NCI-H526 (cell line): ENCODE data around the gene PIK3CA.

Experiments
- DNase-seq, 2 experiments: peaks; one replicate each; lab custom pipeline; 2025; lab: John Stamatoyannopoulos, UW

The PIK3CA gene

DNA sequence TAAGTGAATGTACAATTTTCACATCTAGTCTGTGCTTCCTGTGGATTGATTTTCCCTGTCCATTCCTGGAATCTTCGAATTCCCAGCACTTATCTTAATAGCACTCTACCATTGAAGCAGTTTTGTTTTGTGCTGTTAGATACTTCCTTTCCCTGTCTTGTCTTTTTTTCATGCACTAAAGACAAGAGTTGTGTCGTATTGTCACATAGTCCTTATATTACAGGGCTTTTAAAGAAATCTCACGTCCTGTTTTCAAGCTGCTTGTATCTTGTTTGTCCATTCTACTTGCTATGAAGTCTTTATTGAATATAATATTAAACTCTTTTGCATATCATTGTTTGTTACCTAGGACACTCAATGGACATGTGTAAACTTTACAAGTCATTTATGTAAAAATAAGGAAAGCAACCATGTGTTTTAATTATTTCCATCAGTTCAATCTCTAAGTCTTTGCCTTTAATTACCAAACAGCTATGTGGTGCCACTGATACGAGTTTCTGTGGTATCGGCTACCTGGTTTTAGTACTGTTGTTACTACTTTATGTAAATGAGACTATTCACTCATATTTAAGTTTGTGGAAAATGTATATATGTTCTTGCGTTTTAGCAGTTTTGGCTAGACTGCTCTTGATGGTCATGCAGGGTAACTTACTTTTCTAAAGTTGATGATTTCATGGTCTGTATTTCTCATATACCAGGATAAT lies 10.3 kb downstream of the PIK3CA start:
- DNase-seq, result no peak

- DNase-seq, result no peak
Measured at GRCh38 chr3:179163503-179163902, 15.3 kb downstream of the PIK3CA start.

DNA sequence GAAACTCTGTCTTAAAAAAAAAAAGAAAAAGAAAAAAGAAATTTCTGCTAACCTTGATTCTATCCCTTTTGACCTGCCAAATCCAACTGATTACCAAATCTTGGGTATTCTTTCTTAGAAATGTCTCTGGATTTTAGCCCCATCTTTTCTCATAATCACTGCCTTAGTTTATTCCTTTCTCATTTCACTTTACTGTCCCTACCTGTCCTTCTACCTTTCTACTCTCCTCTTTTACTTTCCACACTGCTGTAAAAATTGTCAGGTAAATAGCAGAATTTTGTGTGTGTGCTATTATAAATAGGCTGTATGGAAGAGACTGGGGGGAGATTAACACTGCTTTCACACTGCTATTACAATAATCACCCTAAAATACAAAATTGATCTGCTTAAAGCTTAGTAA lies 16.7 kb downstream of the PIK3CA start:
- DNase-seq, result no peak

DNA sequence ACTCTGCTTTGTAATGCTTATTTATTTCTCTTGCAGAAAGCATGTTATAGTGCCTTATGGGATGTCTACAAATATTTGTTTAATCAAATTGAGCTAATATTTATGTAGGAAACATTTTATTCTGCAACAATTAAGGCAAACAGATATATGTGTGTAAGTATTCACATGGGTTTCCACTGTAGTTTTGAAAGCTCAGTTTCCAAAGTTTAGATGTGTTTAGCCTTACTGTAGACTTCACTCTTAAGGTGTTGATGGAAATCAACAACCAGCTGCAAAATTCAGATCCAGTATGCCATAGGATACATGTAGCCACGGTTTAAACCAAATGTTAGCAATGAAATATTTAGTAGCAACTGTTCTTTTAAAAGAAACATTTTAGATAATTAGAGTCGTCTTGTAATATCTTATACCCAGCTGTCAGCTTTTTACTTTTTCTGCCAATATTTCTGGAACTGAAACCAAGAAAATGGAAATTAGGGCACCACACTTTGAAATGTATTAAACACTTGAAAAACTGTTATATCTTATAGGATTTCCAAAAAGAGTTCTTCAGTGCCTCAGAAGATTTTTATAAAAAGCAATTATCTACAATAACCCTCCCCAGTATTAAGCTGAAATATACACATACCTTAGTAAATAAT lies 18.5 kb downstream of the PIK3CA start:
- DNase-seq, result no peak

- DNase-seq, result no peak
Measured at GRCh38 chr3:179168918-179169317, 20.8 kb downstream of the PIK3CA start.

GRCh38 chr3:179172546-179172945 lies 24.4 kb downstream of the PIK3CA start:
- DNase-seq, result no peak

GRCh38 chr3:179174316-179174715 lies 26.2 kb downstream of the PIK3CA start:
- DNase-seq, result no peak

DNA sequence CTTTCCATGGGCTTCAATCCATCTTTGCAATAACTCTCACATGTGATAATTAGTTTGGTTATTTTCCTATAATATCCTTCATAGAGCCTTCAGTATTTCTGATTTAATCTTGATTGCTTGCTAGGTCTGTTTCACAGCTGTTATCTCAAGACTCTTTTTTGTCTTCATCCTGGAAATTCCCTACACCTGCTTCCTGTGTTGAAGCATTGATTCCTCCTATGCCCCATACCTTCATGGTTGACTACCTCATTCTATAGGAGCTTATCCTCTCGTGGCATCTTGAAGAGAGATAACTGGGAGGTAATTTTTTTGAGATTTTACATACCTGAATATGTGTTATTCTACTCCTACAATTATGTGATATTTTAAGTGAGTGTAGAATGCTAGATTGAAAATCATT lies 26.7 kb downstream of the PIK3CA start:
- DNase-seq, result no peak

DNA sequence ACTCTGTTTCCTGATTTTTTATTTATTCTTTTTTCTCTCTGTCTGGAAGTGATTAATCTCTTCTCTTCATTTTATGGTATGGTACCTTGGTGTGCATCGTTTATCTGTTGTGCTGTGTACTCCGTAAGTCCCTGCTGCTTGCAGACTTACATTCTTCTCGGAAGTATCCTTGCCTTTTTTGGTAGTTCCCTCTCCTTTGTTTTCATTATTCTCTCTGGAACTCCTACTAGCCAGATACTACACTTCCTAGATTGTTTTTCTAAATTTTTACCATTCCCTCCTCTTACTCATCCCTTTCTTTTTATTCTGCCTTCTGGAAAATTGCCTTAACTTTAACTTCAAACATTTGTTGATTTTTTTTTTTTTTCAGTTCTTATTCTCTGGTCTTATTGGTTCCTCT lies 27.2 kb downstream of the PIK3CA start:
- no peak for DNase-seq

- no peak for DNase-seq
Measured at GRCh38 chr3:179177611-179178010, 29.5 kb downstream of the PIK3CA start.

DNA sequence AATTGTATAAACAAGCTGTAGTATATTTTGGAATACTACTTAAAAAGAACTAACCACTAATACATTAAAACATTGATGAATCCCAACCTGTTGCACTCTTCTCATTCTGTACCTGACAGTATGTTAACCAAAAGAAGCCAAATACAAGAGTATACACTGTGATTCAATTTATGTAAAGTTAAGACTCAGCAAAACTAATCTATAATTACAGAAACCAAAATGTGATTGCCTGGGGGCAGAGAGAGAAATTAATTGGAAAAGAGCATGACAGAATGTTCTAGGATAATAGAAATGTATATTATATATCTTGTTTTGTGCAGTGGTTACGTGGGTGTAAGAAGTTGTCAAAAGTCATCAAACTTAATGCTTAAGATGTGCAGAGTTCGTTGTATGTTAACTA lies 31.1 kb downstream of the PIK3CA start:
- DNase-seq, result no peak

DNA sequence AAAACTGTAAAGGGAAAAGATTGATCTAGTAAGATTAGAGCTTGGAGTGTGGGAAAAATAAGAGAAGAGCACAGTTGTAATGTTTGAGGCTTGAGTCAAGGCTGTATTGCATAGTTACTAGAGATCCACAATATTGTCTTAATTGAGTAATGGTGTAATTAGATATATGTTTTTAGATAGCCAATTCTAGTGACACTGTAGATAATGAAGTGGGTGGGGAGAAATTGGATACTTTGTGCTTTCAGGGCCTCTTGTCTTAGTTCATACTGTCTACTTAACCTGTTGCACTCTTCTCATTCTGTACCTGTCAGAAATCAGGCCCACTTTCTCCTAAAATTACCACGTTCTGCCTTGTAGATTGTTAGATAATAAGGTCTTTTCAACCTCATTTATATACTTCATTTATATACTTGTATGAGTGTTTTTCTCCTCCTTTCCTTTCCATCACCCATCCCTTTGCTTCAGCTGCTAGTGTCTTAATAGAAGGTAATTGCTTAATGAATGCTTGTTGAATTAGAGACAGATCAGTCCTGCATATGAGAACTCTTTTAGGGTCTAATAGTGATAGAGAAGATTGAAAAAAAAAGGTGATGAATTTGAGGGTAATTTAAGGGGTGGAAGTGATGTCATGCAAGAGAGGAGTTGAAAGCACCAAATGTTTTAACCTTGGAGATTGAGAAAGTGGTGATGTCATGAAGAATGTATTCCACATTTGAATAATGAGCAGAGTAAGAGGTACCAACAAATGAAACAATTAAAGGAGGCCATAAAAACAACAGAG lies 32.0 kb downstream of the PIK3CA start:
- no peak for DNase-seq

DNA sequence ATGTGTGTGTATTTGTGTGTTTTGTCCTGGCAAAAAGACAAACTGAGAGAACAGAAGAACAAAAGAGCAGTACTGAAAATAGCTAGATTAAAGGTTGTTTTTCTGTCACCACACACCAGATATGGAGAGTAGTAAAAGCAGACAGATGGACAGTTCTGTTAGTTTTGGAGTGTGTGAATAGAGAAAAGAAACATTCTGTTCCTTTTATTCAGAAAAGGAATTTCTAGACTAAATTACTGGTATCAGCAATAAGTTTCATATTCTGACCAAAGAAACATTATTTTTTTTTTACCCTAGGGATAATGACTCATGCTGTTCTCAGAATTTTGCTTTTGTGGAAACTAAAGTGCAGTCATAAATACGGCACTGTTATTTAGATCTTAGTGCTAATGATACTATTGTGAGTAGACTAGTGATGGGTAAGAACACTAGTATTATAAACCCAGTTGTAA lies 32.9 kb downstream of the PIK3CA start:
- no peak for DNase-seq

GRCh38 chr3:179181993-179182551 lies 33.9 kb downstream of the PIK3CA start:
- no peak for DNase-seq

- DNase-seq, result no peak
Measured at GRCh38 chr3:179182902-179183301, 34.7 kb downstream of the PIK3CA start.

DNA sequence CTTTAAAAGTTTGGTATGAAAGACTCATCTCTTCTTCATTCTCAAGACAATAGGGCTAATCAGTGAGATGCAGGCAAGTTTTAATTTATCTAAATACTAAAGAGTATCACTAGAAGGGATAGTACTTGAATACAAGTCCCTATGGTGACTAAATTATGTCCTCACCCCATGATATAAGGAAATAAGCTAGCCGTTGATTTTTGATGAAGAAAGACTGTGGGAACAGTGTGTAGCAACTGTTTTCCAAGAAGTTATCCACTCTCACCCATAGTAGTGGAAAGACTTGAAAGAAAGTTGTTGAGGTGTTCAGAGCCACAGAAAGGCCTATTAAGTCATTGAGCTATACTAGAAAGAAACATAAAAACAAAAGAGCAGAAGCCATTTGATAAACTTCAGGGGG lies 36.7 kb downstream of the PIK3CA start:
- DNase-seq, result no peak

- no peak for DNase-seq
Measured at GRCh38 chr3:179186426-179186825, 38.3 kb downstream of the PIK3CA start.

GRCh38 chr3:179189759-179190158 lies 41.6 kb downstream of the PIK3CA start:
- no peak for DNase-seq

DNA sequence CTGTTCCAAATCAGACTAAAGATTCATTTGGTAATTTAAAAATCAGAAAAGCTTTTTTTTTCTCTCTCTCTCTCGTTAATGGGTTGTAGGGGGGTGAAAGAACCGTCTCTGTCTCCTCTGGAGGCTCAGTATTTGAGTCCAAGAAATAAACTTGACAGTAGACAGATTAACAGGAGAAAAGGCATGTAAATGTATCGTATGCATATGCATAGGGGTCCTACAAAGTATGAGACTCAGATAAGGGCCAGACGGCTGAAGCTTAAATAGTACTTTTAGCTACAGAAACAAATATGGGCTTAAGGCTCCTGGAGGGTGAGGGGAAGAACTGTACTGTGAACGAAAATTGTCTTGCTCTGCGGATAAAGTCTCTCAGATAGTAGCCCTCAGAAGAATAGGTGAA lies 42.4 kb downstream of the PIK3CA start:
- no peak for DNase-seq

DNA sequence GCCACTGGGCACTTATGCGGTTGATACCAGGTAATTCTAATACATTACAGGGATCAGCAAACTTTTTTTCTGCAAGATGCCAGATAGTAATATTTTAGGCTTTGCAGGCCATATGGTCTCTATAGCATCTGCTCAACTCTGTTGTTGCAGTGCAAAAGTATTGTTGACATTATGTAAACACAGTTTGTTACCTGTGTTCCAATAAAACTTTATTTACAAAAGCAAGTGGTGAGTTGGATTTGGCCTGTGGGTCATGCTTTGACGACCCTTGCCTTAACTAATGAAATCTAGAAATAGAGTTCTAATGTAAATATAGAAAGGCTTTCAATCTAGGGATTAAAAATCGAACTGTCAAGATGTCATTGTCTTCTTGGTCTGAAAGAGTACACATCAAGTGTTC lies 44.4 kb downstream of the PIK3CA start:
- DNase-seq, result no peak

- DNase-seq, result no peak
Measured at GRCh38 chr3:179194931-179195330, 46.8 kb downstream of the PIK3CA start.

- no peak for DNase-seq
Measured at GRCh38 chr3:179196098-179196497, 47.9 kb downstream of the PIK3CA start.

DNA sequence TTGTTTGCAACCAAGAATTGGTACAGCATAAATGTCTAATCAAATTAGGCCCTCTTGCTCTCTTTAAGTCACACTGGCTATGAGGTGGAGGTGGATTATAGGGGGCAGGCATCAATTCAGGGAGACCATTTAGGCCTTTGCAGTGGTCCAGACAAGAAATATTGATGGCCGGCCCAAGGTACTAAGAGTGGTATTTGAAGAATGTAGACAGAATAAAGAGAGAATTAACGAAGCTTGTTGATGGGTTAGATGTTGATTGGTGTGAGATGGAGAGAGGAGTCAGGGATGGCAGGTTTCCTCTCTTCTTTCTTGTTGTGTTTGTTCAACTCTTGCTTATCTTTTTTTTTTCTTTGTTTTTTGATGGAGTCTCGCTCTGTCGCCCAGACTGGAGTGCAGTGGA lies 48.5 kb downstream of the PIK3CA start:
- no peak for DNase-seq
